ENCODE measurements around the gene LYRM7. TPM values are rescaled to one million over a fixed set of nuclear protein-coding genes. Genes with fewer than 3 reads are reported as not detected.
A peak's percentile ranks its signal among the peaks of the same experiment; 100 is the strongest.
"Not testable (repeated sequence)": the region's sequence is repeated elsewhere in the genome, so short reads cannot be mapped to it uniquely, and the experiment has no call there.

The LYRM7 gene
- polyA plus RNA-seq, 4 donors: 14.7 to 19.3 (median 17.2) TPM

- DNase-seq (ENCODE audit: low read depth in 4 of 4, low spot score in 3 of 4): no peak
Observed at GRCh38 chr5:131171276-131171810, 599 bp downstream of the LYRM7 start.

DNA sequence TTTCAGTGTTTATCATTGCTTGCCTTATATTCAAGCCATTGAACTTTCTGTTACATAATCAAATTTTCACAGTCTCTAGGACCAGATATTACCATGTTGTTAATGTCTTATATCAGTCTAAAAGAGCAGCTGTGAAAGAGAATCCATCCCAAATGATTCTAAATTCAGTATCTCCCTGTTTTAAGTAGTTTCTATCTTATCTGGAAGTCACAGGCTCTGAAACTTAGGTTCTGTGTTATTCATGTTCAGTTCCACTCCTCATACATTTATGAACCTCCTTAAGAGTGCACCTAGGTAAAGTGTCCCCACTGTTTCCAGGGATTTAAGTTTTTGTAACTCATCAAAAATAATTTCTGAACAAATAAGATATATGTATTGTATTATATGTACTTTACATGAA, 9.7 kb downstream of the LYRM7 start:
- DNase-seq (ENCODE audit: low read depth in 4 of 4, low spot score in 3 of 4): no peak

GRCh38 chr5:131182839-131183238, 12.1 kb downstream of the LYRM7 start:
- DNase-seq (ENCODE audit: low read depth in 4 of 4, low spot score in 3 of 4): no peak

- no peak for DNase-seq (ENCODE audit: low read depth in 4 of 4, low spot score in 3 of 4)
Observed at GRCh38 chr5:131185523-131186104, 14.9 kb downstream of the LYRM7 start.

DNA sequence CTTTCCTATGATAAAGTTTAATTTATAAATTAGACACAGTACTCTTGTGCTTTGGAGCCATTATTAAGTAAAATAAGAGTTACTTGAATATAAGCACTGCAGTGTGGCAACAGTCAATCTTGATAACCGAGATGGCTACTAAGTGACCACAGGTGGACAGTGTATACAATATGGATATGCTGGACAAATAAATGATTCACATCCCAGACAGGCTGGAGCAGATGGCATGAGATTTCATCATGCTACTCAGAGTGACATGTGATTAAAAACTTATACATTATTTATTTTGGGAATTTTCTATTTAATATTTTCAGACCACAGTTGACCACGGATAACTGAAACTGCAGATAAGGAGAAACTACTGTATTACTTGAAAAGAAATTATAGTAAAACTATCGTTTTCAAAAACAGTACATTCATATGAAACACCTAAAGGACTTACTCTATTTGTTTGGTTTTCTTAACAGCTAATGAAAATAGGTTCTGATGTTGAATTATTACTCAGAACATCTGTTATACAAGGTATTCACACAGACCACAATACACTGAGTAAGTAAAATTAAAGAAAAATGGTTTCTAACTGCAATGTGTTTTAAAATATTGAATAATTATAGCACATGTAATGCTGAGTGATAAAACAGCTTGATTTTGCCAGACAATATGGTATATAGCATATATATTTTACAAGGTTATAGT, 16.0 kb downstream of the LYRM7 start:
- no peak for DNase-seq (ENCODE audit: low read depth in 4 of 4, low spot score in 3 of 4)

- no peak for DNase-seq (ENCODE audit: low read depth in 4 of 4, low spot score in 3 of 4)
Observed at GRCh38 chr5:131193106-131193505, 22.4 kb downstream of the LYRM7 start.

- DNase-seq (ENCODE audit: low read depth in 4 of 4, low spot score in 3 of 4): not testable (repeated sequence)
Observed at GRCh38 chr5:131193897-131194296, 23.2 kb downstream of the LYRM7 start.

DNA sequence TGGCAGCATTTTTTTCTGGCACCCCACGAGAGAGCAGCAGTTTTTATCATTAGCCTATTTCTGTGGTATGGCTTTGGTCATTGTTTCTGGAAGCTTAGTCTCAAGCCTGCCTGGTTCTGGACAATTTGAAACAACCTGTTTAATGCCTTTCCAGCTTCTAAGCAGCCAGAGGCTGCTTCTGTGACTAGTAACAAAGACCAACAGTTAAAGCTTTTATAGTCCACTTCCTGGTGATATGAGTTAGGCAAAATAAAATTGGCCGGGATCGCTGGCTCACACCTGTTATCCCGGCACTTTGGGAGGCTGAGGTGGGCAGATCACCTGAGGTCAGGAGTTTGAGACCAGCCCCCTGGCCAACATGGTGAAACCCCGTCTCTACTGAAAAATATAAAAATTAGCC, 24.0 kb downstream of the LYRM7 start:
- no peak for DNase-seq (ENCODE audit: low read depth in 4 of 4, low spot score in 3 of 4)

- DNase-seq (ENCODE audit: low read depth in 4 of 4, low spot score in 3 of 4): no peak
Observed at GRCh38 chr5:131195696-131196095, 25.0 kb downstream of the LYRM7 start.

- DNase-seq (ENCODE audit: low read depth in 4 of 4, low spot score in 3 of 4): no peak
Observed at GRCh38 chr5:131196331-131196730, 25.6 kb downstream of the LYRM7 start.

DNA sequence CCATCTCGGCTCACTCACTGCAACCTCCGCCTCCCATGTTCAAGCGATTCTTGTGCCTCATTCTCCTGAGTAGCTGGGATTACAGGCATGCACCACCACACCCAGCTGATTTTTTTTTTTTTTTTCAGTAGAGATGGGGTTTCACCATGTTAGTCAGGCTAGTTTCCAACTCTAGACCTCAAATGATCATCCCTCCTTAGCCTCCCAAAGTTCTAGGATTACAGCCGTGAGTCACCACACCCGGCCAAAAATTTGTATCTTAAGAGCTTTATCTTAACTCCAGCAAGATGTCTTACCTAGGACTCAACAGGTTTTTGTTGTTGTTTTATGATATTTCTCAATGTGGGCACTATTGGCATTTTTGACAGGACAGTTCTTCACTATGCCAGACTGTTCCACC, 27.9 kb downstream of the LYRM7 start:
- no peak for DNase-seq (ENCODE audit: low read depth in 4 of 4, low spot score in 3 of 4)

DNA sequence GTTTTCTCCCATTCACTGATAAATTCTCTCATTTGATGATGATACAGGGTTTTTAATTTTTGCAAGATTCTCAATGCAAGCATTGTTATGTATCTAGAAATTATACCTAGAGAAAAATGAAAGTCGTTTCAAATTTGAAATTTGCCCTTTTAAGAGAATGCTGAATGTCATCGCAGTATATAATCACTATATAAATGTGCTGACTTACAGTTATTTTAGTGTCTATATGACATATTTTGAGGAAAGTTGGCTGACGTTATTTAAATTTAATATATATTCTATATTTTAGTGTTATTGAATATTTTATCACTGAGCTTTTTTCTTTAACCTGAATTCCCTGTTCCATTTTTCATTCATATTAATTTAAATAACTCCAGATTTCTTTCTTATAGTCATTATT, 29.8 kb downstream of the LYRM7 start:
- no peak for DNase-seq (ENCODE audit: low read depth in 4 of 4, low spot score in 3 of 4)

- no peak for DNase-seq (ENCODE audit: low read depth in 4 of 4, low spot score in 3 of 4)
Observed at GRCh38 chr5:131204964-131205363, 34.2 kb downstream of the LYRM7 start.

GRCh38 chr5:131206061-131206460, 35.3 kb downstream of the LYRM7 start:
- no peak for DNase-seq (ENCODE audit: low read depth in 4 of 4, low spot score in 3 of 4)

DNA sequence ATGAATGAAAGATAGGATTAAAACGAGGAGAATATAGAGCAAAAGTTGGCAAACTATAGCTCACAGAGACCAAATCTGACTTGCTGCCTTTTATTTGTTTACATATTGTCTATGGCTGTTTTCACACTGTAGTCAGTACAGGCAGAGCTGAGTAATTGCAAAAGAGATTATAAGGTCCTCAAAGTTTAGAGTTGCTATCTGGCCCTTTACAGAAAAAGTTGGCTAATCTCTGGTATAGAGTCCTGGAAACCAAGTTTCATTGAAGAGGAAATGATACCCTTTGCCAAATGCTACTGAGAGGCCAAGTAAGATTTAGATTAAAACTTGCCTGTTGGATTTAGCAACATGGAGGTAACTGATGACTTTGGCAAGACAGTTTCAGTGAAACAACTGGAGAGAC, 36.0 kb downstream of the LYRM7 start:
- no peak for DNase-seq (ENCODE audit: low read depth in 4 of 4, low spot score in 3 of 4)

- DNase-seq (ENCODE audit: low read depth in 4 of 4, low spot score in 3 of 4): no peak
Observed at GRCh38 chr5:131209175-131209505, 38.4 kb downstream of the LYRM7 start.

DNA sequence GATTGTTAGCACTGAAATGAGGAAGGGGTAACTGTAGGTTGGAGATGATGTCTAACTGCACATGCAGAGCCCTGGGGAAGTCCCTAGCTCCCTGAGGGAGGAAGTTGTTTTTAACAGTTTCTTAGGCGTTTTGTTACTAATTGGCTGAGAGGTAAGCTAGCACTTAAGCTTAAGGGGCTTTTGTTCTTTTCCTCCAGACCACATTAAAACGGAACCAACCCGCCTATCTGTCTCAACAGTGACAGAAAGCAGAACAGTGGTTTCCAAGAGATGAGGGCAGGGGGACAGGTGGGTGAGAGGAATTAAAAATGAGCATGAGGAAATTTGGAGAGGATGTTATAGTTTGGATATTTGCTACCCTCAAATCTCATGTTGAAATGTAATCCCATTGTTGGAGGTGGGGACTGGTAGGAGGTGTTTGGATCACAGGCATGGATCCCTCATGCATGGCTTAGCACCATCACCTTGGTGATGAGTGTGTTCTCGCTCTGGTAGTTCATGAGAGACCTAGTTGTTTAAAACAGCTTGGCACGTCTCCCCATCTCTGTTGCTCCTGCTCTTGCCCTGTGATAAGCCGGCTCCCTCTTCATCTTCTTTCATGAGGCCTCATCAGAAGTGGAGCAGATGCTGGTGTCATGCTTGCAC, 38.9 kb downstream of the LYRM7 start:
- peak in 2 of 4 donors; percentile 7 to 19 for DNase-seq (ENCODE audit: low read depth in 4 of 4, low spot score in 3 of 4)

DNA sequence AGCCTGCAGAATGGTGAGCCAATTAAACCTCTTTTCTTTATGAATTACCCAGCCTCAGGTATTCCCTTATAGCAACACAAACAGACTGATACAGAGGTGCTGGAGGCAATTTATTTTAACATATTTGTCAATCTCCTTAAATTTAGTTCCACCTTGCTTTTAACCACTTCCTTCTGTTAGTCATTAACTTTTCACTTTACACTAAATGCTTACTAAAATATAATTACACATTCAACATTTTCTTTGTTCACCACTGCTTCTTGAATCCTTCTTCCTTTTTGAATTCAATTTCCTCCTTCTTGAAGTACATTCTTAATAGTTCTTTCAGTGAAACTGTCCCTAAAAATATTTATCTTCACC, 39.4 kb downstream of the LYRM7 start:
- DNase-seq (ENCODE audit: low read depth in 4 of 4, low spot score in 3 of 4): no peak

DNA sequence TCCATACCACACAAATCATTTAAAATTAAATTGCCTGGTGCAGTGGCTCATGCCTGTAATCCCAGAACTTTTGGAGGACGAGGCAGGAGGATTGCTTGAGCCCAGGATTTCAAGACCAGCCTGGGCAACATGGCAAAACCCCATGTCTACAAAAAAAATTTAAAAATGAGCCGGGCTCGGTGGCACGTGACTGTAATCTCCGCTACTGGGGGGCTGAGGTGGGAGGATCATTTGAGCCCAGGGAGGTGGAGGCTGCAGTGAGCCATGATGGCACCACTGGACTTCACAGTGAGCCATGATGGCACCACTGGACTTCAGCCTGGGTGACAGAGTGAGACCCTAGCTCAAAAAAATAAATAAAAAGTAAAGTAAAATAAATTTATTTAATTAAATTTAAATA, 40.9 kb downstream of the LYRM7 start:
- DNase-seq (ENCODE audit: low read depth in 4 of 4, low spot score in 3 of 4): no peak

DNA sequence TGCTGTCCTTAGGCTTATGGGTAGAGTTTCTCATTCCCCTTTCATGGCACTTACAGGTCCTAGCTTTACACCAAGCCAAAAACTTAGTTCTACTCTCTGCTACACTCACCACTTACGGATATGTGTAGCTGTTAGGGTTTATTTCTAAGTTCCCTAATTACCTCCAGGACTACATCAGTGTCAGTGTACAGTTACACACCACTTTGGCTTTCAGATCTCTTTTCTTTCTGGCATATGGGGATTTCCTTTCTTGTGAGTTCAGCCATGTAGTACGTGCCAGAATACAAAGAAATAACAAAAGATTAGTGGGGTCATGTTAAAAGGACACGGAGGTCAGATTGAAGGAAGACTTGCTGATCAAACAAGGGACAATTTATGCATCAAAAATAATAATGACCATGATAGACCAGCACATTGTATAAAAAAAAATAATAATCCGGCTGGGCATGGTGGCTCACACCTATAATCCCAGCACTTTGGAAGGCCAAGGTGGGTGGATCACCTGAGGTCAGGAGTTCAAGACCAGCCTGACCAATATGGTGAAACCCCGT, 41.8 kb downstream of the LYRM7 start:
- no peak for DNase-seq (ENCODE audit: low read depth in 4 of 4, low spot score in 3 of 4)

- no peak for DNase-seq (ENCODE audit: low read depth in 4 of 4, low spot score in 3 of 4)
Observed at GRCh38 chr5:131214609-131215227, 44.0 kb downstream of the LYRM7 start.

Measured in right renal pelvis (tissue), 4 donors.